DOHH2 (cell line): ENCODE results near the gene MBP.

Source experiments
- H3F3A ChIP-seq: fragments of 200-600 bp; sonication (generic), shearing (Covaris generic); 2 replicates; pipeline ENCODE4 v1.6.0; 2016; ENCODE audit warnings: antibody characterized with exemption, mild to moderate bottlenecking; ENCODE audit not compliant: control insufficient read depth, insufficient read depth
- H3K27ac ChIP-seq: fragments of 200-600 bp; sonication (generic); 2 replicates; pipeline ENCODE4 v1.5.1; 2014; ENCODE audit warnings: low read depth, mild to moderate bottlenecking, low read length, moderate library complexity
- H3K27me3 ChIP-seq: fragments of 200-600 bp; sonication (generic); 2 replicates; pipeline ENCODE4 v1.6.1; 2014; ENCODE audit warnings: mild to moderate bottlenecking, low read length, mixed read lengths; ENCODE audit not compliant: control insufficient read depth
- H3K36me3 ChIP-seq: fragments of 200-600 bp; sonication (generic); 2 replicates; pipeline ENCODE4 v1.6.1; 2014; ENCODE audit warnings: mild to moderate bottlenecking, low read length, moderate library complexity, mixed read lengths; ENCODE audit not compliant: control insufficient read depth
- H3K4me1 ChIP-seq: fragments of 200-600 bp; sonication (generic); 2 replicates; pipeline ENCODE4 v1.6.1; 2014; ENCODE audit warnings: mild to moderate bottlenecking, low read length, mixed read lengths; ENCODE audit not compliant: control insufficient read depth
- H3K4me2 ChIP-seq: fragments of 200-600 bp; sonication (generic); 2 replicates; pipeline ENCODE4 v1.6.0; 2014; ENCODE audit warnings: mild to moderate bottlenecking, low read length, moderate library complexity
- H3K4me3 ChIP-seq: fragments of 200-600 bp; sonication (generic); 2 replicates; pipeline ENCODE4 v1.5.1; 2014; ENCODE audit warnings: mild to moderate bottlenecking, low read length, mixed read lengths
- H3K79me2 ChIP-seq: fragments of 200-600 bp; sonication (generic); 2 replicates; pipeline ENCODE4 v1.6.1; 2014; ENCODE audit warnings: mild to moderate bottlenecking, low read length, mixed read lengths; ENCODE audit not compliant: control insufficient read depth
- H3K9me2 ChIP-seq: fragments of 200-600 bp; sonication (generic); replicated peaks from 2 replicates; pipeline ENCODE4 v1.6.1; 2014; ENCODE audit warnings: mild to moderate bottlenecking, low read length, mixed read lengths; ENCODE audit not compliant: control insufficient read depth
- H3K9me3 ChIP-seq: fragments of 200-600 bp; sonication (generic); 2 replicates; pipeline ENCODE4 v1.6.1; 2014; ENCODE audit warnings: antibody characterized with exemption, low read length, mixed read lengths; ENCODE audit not compliant: control insufficient read depth, insufficient read depth
- H4K20me1 ChIP-seq: fragments of 200-600 bp; sonication (generic); 2 replicates; pipeline ENCODE4 v1.6.0; 2014; ENCODE audit warnings: low read depth, mild to moderate bottlenecking, antibody characterized with exemption, low read length, moderate library complexity; ENCODE audit not compliant: control insufficient read depth, insufficient read depth
- EZH2phosphoT487 ChIP-seq: fragments of 200-600 bp; sonication (generic); IDR thresholded peaks from 2 replicates; pipeline ENCODE4 v1.6.1; 2017; ENCODE audit warnings: borderline replicate concordance, mild to moderate bottlenecking, antibody characterized with exemption, low read length, moderate library complexity, mixed read lengths
- TF ChIP-seq, protein P1 (sequence below): fragments of 200-600 bp; sonication (generic); IDR thresholded peaks from one replicate; pipeline ENCODE4 v1.5.1; 2014; ENCODE audit warnings: antibody characterized with exemption, mild to moderate bottlenecking, low read depth, low read length; ENCODE audit not compliant: poor library complexity, severe bottlenecking

MBP gene

DNA sequence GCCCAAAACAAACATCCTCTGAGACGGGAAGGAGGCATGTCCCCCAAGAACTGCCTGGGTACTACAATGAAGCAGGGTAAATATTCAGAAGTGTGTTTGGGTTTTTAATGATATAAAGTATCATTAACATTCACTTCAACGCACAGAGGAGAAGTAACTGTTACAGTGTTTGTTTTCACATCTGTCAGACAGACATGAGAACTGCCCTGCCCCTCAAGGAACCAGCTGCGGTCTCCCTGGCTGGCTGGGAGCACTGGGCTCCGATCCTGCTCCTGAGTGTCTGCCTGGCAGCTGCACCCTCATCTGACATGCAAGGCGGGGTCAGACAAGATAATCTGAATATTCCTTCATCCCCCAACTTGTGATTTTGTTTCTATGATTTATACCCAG lies 75.6 kb downstream of the MBP start:
- Histone ChIP-seq H3K27ac (peak overlapping the region; percentile 74), H3K4me1 (peaks cover 69% of the 10 kb centered on the region), H3K4me3 (no peak overlapping the region), H3K4me2 (peak overlapping the region; percentile 70), H3K9me2 (no peaks in the 10 kb centered on the region), H3K9me3 (peaks cover 4% of the 10 kb centered on the region; the same call in 1 of the 2 replicates), H3F3A (peaks cover 17% of the 10 kb centered on the region), H3K79me2 (peaks cover 14% of the 10 kb centered on the region), H3K36me3 (peaks cover 27% of the 10 kb centered on the region), H4K20me1 (no peaks in the 10 kb centered on the region), H3K27me3 (no peaks in the 10 kb centered on the region)
- TF ChIP-seq EZH2phosphoT487: no peak
- TF ChIP-seq, protein P1, sequence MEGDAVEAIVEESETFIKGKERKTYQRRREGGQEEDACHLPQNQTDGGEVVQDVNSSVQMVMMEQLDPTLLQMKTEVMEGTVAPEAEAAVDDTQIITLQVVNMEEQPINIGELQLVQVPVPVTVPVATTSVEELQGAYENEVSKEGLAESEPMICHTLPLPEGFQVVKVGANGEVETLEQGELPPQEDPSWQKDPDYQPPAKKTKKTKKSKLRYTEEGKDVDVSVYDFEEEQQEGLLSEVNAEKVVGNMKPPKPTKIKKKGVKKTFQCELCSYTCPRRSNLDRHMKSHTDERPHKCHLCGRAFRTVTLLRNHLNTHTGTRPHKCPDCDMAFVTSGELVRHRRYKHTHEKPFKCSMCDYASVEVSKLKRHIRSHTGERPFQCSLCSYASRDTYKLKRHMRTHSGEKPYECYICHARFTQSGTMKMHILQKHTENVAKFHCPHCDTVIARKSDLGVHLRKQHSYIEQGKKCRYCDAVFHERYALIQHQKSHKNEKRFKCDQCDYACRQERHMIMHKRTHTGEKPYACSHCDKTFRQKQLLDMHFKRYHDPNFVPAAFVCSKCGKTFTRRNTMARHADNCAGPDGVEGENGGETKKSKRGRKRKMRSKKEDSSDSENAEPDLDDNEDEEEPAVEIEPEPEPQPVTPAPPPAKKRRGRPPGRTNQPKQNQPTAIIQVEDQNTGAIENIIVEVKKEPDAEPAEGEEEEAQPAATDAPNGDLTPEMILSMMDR: no peak

DNA sequence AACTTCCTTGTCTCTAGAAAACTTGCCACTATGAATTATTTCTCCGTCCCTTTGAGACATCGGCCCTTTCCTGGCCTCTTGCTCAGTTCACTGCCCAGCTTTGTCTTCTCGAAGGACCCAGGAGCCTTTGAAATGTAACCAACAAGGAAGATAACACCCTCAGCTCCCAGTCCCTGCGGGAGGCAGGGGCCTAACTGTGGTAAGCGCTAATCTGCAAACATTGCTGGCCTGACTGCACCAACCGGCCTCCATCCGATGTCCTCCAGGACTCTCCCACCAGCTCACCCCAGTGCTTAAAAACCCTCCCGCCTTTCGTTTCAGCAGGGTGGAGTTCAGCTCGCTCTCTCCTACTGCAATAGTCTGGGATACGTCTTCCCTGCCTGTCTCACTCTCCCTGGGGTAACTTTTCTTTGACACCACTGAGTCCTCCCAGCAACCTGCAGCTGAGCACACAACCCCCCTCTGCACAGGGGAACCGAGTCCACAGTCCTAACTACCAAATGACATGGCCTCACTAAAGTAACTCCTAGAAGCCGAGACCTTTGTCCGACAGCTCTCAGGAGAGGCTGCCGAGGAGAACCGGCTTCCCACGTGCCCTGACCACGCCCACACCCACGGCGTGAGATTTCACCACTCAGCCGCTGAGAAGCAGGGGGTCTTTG lies 76.1 kb downstream of the MBP start:
- no peak for TF ChIP-seq EZH2phosphoT487
- TF ChIP-seq, protein P1: no peak

DNA sequence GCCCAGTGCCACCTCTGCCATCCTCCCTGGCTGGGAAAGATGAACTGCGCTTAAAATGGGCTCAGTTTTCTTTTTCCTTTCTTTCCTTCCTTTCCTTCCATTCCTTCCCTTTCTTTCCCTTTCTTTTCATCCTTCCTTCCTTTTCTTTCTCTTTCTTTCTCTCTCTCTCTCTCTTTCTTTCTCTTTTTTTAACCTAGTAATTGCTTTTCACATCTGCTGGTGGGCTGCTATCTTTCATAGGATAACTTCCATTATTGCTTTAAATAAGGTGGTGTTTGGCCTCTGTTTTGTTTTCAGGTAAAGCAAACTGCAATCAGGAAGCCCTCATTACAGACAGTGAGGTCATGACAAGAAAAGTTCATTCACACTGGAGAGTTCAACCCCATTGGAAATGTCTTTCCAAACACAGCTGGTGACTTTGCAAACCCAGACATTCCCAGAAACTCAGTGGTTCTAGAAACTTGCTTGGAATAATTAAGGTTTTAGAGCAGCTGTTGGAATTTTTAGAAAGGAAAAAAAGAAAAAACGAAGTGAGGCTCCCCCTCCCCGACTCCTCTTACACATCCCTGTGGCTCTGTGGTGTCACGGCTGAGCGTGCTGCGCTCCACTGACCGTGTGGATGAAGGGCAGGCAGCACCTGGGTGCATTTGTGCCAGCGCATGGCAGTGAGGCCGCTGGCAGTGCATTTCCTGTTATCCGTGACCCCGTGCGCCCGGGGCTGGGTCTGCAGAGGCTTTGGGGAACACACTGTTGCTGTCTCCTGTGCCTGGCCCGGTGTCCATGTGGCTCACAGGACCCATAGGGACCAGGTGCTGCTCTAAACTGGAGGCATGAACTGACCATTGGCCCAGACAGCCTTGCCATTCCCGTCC lies 76.9 kb downstream of the MBP start:
- peaks cover 4% of the 10 kb centered on the region; the same call in 1 of the 2 replicates for H3K9me3 ChIP-seq
- peaks cover 17% of the 10 kb centered on the region for H3F3A ChIP-seq
- H3K4me1 ChIP-seq: peaks cover 58% of the 10 kb centered on the region
- peak overlapping the region; percentile 70 for H3K4me2 ChIP-seq
- H3K4me3 ChIP-seq: peak overlapping the region; percentile 56
- H3K36me3 ChIP-seq: peaks cover 14% of the 10 kb centered on the region
- peak overlapping the region; percentile 74 for H3K27ac ChIP-seq
- no peaks in the 10 kb centered on the region for H4K20me1 ChIP-seq
- no peaks in the 10 kb centered on the region for H3K27me3 ChIP-seq
- H3K79me2 ChIP-seq: peaks cover 14% of the 10 kb centered on the region
- TF ChIP-seq, protein P1: no peak
- no peak for TF ChIP-seq EZH2phosphoT487
- H3K9me2 ChIP-seq: no peaks in the 10 kb centered on the region

More for the DNA sequence above, 76.1 kb downstream of the MBP start:
- H3K4me2 ChIP-seq: peak overlapping the region; percentile 70
- peaks cover 22% of the 10 kb centered on the region for H3K36me3 ChIP-seq
- H3K4me1 ChIP-seq: peaks cover 66% of the 10 kb centered on the region
- peak overlapping the region; percentile 74 for H3K27ac ChIP-seq
- H3K27me3 ChIP-seq: no peaks in the 10 kb centered on the region
- peaks cover 4% of the 10 kb centered on the region; the same call in 1 of the 2 replicates for H3K9me3 ChIP-seq
- no peaks in the 10 kb centered on the region for H3K9me2 ChIP-seq
- H3F3A ChIP-seq: peaks cover 17% of the 10 kb centered on the region
- H3K4me3 ChIP-seq: peak overlapping the region; percentile 56
- peaks cover 14% of the 10 kb centered on the region for H3K79me2 ChIP-seq
- no peaks in the 10 kb centered on the region for H4K20me1 ChIP-seq
